NCI-H345 (cell line): ENCODE results near the gene GSX2.

Source experiments
- DNase-seq: peaks from one replicate; lab custom pipeline; 2025; lab: John Stamatoyannopoulos, UW

GSX2 gene

DNA sequence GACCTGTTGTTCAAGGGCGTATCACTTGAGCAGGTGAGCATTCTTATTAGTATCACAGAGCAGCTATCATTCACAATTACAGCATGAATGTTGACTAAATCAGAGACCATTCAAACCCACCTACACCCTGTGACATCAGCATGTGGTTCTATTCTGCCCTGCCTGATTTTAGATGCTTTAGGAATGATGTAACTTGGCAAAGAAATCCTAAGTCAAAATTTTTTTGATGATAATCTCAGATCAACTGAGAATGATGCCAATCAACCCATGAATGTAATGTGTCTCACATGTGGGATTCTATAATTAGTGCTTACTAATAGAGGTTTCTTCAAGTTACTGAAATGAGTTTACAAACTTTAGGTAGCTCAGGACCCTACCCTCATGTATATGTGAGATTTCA lies 22.2 kb upstream of the GSX2 start:
- no peak for DNase-seq

- DNase-seq = no peak
These were observed 17.8 kb upstream of the GSX2 start for GRCh38 chr4:54082168-54082567.

DNA sequence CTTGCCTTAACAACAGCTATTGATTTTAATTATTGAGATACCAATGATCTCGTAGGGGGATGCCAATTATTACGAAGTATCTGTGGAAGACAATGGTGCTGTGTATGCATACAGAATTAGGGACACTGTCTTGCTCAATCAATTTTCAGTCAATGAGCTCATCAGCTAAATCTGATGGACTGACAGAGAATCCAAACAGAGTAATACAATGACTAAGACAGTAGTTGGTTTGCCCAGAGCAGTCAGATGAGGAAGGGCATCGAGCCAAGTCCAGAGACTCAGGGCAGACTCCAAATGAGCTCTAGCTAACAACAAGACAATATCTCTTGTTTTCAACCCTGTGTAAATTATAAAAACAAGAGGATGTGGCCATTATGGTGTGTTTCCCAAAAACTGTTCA lies 14.7 kb upstream of the GSX2 start:
- no peak for DNase-seq

DNA sequence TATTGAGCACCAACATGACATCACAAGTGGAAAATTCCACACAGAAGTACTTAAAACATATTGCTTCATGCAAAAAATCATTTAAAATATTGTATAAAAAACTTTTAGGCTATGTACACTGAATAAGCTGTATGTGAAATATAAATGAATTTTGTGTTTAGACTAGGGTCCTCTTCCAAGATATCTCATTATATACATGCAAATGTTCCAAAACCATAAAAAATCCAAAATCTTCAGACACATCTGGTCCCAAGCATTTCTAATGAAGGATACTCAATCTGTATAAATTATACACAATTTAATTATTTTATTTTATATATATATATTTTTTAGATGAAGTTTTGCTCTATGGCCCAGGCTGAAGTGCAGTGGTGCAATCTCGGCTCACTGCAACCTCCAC lies 10.1 kb upstream of the GSX2 start:
- no peak for DNase-seq

- DNase-seq = no peak
These were observed 9.6 kb upstream of the GSX2 start for GRCh38 chr4:54090404-54090803.

- no peak for DNase-seq
These were observed 8.9 kb upstream of the GSX2 start for GRCh38 chr4:54090804-54091623.

DNA sequence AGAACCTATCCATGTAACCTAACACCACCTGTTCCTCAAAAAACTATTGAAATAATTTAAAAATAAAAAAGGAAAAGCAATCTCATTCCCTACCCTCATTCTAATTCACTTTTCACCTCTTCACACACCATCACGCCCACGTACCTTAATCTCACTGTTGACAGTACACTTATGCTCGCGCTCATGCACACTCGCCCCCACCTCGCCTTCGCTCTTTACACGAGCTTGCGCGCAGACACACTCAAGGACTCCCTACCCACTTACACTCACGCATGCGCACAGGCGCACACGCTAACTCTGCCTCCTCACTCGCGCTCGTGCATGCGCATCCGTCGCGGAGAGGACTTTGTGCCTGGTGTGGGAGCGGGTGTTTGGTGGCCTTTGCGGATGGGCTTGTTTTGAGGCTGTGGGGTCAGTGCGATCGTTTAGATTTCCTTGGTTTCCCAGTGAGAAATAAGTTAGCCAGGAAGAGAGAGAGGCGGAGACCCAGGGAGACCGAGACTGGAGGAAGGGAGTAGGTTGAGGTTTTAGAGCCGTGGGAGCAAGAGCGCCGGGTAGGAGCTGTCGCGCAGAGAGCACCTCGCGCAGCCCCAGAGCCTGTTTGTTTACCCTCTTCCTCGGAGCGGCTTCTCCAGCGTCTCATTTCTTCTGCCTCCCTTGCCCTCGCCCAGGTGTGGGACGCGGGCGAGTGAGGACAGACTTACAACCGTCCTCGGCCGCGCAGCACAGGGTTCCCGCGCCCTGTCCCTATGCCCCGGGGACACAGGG lies 8.1 kb upstream of the GSX2 start:
- DNase-seq = peak; percentile 68

- DNase-seq = no peak
These were observed 7.3 kb upstream of the GSX2 start for GRCh38 chr4:54092405-54093323.

DNA sequence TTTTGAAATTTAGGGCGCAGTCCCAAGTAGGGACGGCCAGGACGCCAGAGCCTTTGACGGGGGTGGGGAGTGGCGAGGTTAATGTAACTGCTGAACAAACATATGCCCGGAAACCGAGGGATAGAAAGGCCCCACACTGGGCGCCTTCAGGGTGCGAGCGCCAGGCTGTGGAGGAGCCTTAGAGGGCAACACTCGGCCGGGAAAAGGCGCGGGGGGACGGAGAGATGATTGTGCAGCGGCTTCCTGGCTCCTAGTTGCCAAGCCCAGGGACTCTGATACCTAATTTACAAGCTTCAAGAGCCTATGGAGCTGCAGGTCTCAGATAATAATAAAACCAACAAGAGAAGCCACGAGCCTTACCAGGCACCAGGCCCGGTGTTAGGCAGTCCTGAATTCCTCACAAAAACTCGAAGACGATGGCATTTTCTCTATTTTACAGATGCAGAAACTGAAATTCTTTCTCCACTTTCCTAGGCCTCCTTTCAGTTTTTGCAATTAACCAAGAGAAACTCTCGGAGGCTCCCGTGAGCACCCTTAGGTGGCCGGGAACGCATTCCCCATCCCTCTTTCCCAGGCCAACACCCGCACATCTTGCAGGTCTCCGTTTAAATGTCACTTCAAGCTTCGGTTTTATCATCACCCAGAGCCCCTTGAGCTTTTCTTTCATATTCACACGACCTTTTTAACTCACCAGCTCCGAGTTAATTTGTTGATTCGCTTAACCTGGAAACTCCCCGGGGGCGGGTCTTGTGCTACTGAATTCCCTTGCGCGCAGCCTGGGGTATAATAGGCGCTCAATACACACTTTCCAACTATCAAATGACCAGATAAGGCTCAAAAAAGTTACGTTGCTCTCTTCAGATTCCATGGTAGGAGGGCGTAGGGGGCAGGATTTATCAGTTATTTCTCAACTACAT lies 6.4 kb upstream of the GSX2 start:
- no peak for DNase-seq

GRCh38 chr4:54094451-54094850 lies 5.5 kb upstream of the GSX2 start:
- no peak for DNase-seq

GRCh38 chr4:54095110-54095825 lies 4.7 kb upstream of the GSX2 start:
- DNase-seq = no peak

DNA sequence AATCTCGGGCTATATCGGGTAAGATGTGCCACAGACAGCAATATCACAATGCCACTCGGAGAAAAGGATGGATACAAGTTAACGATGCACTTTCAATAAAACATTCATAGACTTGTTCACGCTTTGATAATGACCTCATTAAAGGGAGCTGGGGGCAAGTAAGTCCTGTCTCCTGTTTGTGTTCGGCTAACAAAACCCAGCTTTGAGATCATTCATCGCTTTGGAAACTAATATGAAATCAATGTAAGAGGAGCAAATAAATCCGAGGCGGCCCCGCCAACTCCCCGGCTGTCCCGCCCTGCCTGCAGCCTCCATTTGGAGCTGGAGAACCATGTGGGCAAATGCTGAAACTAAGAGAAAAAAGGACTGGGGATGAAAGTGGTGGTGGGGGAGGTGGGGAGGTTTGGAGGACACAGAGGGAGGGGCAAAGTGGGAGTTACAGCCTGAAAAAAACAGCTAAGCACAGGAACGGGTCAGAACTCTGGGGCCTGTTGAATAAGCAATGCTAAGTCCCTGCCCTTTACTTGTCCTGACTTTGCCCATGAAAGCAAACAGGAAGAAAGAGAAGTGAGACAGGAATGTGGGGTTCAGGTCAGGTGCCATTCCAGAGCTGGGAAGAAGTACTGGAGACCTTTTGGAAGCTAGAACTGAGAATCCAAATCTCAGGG lies 3.5 kb upstream of the GSX2 start:
- DNase-seq = no peak

DNA sequence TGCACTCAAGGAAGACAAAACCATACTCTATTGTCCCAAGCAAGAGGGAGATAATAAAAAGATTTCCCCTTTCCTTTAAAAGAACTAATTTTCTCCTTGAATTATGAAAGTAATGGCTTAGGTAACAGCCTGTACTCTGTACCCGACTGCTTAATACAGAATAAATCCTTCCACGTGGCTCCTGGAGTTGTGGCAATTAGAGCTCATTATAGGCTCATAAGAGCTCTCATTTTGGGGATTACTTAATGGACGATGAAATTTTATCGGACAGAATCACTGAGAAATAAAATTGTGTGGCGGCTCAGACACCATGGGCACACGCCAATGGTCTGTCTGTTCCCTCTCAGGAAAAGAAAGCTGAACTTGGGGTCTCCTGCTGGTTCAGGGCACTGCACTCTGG lies 2.8 kb upstream of the GSX2 start:
- no peak for DNase-seq

- DNase-seq = no peak
These were observed 1.6 kb upstream of the GSX2 start for GRCh38 chr4:54098375-54098774.

DNA sequence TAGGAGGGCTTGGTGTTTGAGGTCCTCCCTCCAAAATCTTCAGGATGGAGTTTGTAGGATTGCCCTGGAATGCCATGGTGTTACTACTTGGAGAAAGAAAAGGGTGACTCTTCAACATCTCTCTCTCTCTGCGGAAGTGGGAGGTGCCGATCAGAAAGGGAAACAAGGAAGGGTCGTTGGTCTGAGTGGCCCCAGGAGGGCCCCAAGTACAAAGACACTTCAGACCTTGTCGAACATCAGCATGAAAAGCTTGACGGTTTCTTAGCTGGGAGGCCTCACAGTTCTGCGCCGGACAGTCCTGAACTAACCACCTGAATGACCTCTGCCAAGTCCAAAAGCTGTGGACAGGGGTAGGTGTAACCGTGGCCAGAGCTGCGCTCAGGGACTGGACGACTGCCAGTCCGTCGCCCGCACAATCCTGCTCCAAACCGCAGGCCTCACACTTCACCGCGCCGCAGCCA lies 646 bp upstream of the GSX2 start:
- no peak for DNase-seq

DNA sequence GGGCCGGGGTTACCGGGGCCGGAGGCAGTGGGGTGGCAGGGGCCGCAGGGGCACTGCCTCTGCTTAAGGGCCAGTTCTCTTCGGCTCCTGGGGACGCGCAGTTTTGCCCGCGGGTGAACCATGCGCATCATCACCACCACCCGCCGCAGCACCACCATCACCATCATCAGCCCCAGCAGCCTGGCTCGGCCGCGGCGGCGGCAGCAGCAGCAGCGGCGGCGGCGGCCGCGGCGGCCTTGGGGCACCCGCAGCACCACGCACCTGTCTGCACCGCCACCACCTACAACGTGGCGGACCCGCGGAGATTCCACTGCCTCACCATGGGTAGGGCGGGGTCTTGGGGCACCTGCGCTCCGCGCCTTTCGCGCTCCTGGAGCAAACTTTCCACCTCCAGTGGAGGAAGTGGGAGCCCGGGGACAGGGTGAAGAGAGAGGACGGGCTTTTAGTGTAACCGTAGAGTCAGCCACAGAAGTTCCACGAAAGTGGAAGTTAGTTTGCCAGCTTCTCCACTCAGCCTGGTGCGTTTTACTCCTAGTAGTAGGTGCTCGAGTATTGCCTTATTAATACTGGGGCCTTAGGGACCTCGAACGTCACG lies 729 bp downstream of the GSX2 start:
- DNase-seq = no peak

DNA sequence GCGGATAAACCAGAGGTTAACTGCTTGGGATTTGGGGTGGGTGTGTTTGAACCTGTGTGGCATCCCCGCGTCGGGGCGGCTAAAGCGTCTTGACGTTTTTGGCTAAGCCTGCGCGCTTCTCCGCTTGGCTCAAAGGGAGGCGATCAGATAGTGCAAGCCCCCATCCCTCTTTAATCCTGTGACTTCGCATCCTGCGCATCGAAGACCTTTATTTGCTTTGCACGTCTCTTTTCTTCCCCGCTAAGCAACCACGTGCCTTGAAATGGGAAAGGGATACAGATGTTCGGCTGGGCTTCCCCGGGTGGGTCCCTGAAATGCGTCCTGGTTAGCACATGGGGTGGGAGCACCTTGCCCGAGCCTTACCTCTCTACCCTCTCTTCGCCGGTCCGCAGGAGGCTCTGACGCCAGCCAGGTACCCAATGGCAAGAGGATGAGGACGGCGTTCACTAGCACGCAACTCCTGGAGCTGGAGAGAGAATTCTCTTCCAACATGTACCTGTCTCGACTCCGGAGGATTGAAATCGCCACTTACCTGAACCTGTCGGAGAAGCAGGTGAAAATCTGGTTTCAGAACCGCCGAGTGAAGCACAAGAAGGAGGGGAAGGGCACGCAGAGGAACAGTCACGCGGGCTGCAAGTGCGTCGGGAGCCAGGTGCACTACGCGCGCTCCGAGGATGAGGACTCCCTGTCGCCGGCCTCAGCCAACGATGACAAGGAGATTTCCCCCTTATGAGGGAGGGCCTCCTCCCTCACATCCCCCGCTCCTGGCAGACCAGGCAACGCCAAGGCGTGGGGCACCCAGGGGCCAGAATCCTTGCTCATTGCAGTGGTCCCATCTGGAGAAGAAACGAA lies 1.5 kb downstream of the GSX2 start:
- DNase-seq = no peak

DNA sequence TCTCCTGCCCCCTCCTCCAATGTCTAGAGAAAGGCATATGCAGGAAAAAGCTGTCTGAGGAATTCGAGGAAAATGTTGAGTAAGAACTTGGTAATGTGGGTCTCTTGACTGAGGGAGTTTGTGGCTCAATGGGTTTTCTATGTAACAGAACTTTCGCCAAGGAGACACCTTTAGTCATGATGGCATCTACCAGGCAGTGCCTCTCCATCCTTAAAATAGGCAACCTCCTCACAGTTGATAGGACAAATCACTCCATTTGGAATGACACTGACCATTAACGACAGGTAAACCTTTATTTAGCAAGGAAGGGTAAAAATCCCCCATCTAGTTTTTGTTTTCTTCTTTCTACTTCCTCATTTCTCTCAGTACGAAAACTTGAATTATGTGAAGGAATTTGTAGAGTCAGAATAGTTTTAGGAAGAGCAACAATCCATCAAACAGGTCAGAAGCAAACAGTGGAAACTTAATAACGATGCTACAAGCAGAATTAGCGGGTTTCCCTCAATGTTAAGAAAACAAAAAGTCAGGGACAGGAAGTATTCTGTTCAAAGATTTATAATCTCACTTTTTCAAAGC lies 2.7 kb downstream of the GSX2 start:
- DNase-seq = no peak
